HCT116 (cell line): ENCODE data around the gene RSPO4.

Experiments
- CTCF ChIP-seq, 3 experiments: fragments of 200-600 bp in 1 of 3; sonication (generic) in 1 of 3; IDR thresholded peaks in 2 of 3; conservative IDR thresholded peaks in 1 of 3; 2 replicates each; pipeline ENCODE4 v1.5.1; 2012 to 2017; ENCODE audit warnings: low read depth in 2 of 3, low read length in 2 of 3, antibody characterized with exemption in 1 of 3, borderline replicate concordance in 1 of 3, control low read depth in 1 of 3, mild to moderate bottlenecking in 1 of 3, mixed read lengths in 1 of 3, mixed run types in 1 of 3, moderate library complexity in 1 of 3; ENCODE audit not compliant: insufficient read depth in 1 of 3
- RAD21 ChIP-seq: IDR thresholded peaks from 2 replicates; pipeline ENCODE4 v1.6.1; 2012; ENCODE audit warnings: low read depth, mild to moderate bottlenecking
- SRF ChIP-seq: IDR thresholded peaks from 2 replicates; pipeline ENCODE4 v1.6.1; 2012; ENCODE audit warnings: low read depth

- TF ChIP-seq RAD21 (no peak), CTCF (IDR thresholded peaks at IDR 0.05 in 2 of 3, conservative IDR thresholded peaks at IDR 0.05 in 1 of 3; ENCODE audit: borderline replicate concordance in 1 of 3, insufficient read depth in 1 of 3, low read depth in 2 of 3, low read length in 2 of 3) (no peak), SRF (no peak)
Measured at GRCh38 chr20:917416-917815, 84.7 kb downstream of the RSPO4 start.
